K562 (cell line): ENCODE data around the gene BNC2. TPM values are rescaled to one million over a fixed set of nuclear protein-coding genes. Genes with fewer than 3 reads are reported as not detected.

Experiments used
- ATF4 ChIP-seq: fragments of 450-650 bp; formaldehyde crosslinking; IDR thresholded peaks from 2 replicates; pipeline ENCODE4 v1.4.0; 2022; ENCODE audit warnings: mild to moderate bottlenecking, moderate library complexity
- DIDO1 ChIP-seq: fragments of 450-650 bp; IDR thresholded peaks from 2 replicates; pipeline ENCODE4 v1.6.1; 2016; ENCODE audit warnings: low read depth, missing biosample characterization, missing genetic modification characterization
- ELK1 ChIP-seq: sonication (generic); formaldehyde crosslinking; IDR thresholded peaks from 2 replicates; pipeline ENCODE4 v1.8.1; 2022; ENCODE audit warnings: missing genetic modification reagents
- HDAC6 ChIP-seq: IDR thresholded peaks from 2 replicates; pipeline ENCODE4 v1.6.1; 2012; ENCODE audit warnings: low read depth, mild to moderate bottlenecking, control low read depth, inconsistent platforms, low read length, moderate library complexity
- MYNN ChIP-seq, 2 experiments: sonication (generic); formaldehyde crosslinking in 1 of 2; IDR thresholded peaks; 2 replicates each; pipeline versions ENCODE4 v1.5.0 to v1.6.1; 2016 to 2020; ENCODE audit warnings: antibody characterized with exemption in 1 of 2, missing genetic modification reagents in 1 of 2
- NFE2L1 ChIP-seq: fragments of 450-650 bp; IDR thresholded peaks from 2 replicates; pipeline ENCODE4 v1.6.1; 2016; ENCODE audit warnings: missing genetic modification characterization, low read depth, mild to moderate bottlenecking, missing compliant biosample characterization, moderate library complexity, borderline replicate concordance
- TRIM25 ChIP-seq: fragments of 450-650 bp; IDR thresholded peaks from 2 replicates; pipeline ENCODE4 v1.7.0; 2016; ENCODE audit warnings: borderline replicate concordance
- ZFP36 ChIP-seq: fragments of 150-350 bp; IDR thresholded peaks from 2 replicates; pipeline ENCODE4 v1.6.1; 2018; ENCODE audit warnings: low read length, low read depth; ENCODE audit not compliant: partially characterized antibody
- ZNF23 ChIP-seq: fragments of 250-450 bp; sonication (Bioruptor Pico); IDR thresholded peaks from 2 replicates; pipeline ENCODE4 v1.4.0; 2020; ENCODE audit warnings: mild to moderate bottlenecking
- ZNF696 ChIP-seq: fragments of 250-450 bp; sonication (Bioruptor Pico); conservative IDR thresholded peaks from 2 replicates; pipeline ENCODE4 v1.4.0; 2020; ENCODE audit warnings: mild to moderate bottlenecking, moderate library complexity
- ZNF77 ChIP-seq: fragments of 250-450 bp; sonication (Bioruptor Pico); IDR thresholded peaks from 2 replicates; pipeline ENCODE4 v1.5.0; 2020
- polyA plus RNA-seq, 8 experiments: library from polyadenylated mRNA; depleted of rRNA in 4 of 8; stranded (reverse) in 5 of 8; unstranded in 3 of 8; fragments of >200 nt; fragmentation: Nextera tagmentation in 2 of 8; fragmentation: Illumina TruSeq in 1 of 8; extraction: Ambion mirVana in 2 of 8; extraction: Trizol in 1 of 8; gene quantifications; 2 replicates each; pipeline versions ENCODE4 v1.2.1 to v1.2.3, GENCODE V29; 2011 to 2014; ENCODE audit warnings: inconsistent platforms in 1 of 8, missing spikeins in 1 of 8
- total RNA-seq, 7 experiments: library from RNA; depleted of rRNA in 6 of 7; stranded (reverse); fragments of >200 nt in 6 of 7; fragmentation: Illumina TruSeq in 2 of 7; extraction: Trizol in 2 of 7; gene quantifications; 2 replicates each; pipeline versions ENCODE4 v1.2.1 to v1.2.3, GENCODE V29; 2011 to 2021; ENCODE audit warnings: low replicate concordance in 1 of 7
- TF ChIP-seq, protein P1 (sequence below): sonication (generic); formaldehyde crosslinking; IDR thresholded peaks from 2 replicates; pipeline ENCODE4 v1.8.1; 2022; ENCODE audit warnings: missing genetic modification reagents

Gene BNC2
- total and polyA plus RNA-seq, 9 of the 15 experiments (the other 6 are each of a cell fraction or from before 2014, with no cell fraction given) = not detected

GRCh38 chr9:16575986-16576245 lies 294.6 kb downstream of the BNC2 start (continued):
- TF ChIP-seq ATF4 (CRISPR knock-in tag) = no peak
- TF ChIP-seq ZFP36 = no peak
- TF ChIP-seq TRIM25 = no peak
- no peak for TF ChIP-seq ZNF77
- TF ChIP-seq ZNF23 (CRISPR knock-in tag) = no peak
- TF ChIP-seq ELK1 = no peak
- TF ChIP-seq DIDO1 (tag) = no peak
- no peak for TF ChIP-seq NFE2L1 (tag)
- TF ChIP-seq HDAC6 = no peak
- no peak for TF ChIP-seq MYNN (IDR thresholded peaks at IDR 0.05)
- no peak for TF ChIP-seq MYNN (CRISPR knock-in tag; IDR thresholded peaks at IDR 0.05)
- no peak for TF ChIP-seq ZNF696 (CRISPR knock-in tag)
- TF ChIP-seq, protein P1, sequence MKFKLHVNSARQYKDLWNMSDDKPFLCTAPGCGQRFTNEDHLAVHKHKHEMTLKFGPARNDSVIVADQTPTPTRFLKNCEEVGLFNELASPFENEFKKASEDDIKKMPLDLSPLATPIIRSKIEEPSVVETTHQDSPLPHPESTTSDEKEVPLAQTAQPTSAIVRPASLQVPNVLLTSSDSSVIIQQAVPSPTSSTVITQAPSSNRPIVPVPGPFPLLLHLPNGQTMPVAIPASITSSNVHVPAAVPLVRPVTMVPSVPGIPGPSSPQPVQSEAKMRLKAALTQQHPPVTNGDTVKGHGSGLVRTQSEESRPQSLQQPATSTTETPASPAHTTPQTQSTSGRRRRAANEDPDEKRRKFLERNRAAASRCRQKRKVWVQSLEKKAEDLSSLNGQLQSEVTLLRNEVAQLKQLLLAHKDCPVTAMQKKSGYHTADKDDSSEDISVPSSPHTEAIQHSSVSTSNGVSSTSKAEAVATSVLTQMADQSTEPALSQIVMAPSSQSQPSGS (CRISPR knock-in tag) = no peak
